NCI-H2029 treated with DMSO at 0.1 percent for 48 hours (cell line): Measurements from ENCODE around the gene C10orf67.
"Not testable (repeated sequence)": the region's sequence is repeated elsewhere in the genome, so short reads cannot be mapped to it uniquely, and the experiment has no call there.

Source experiments
- DNase-seq: peaks from one replicate; lab custom pipeline; 2025; lab: John Stamatoyannopoulos, UW

C10orf67 gene

GRCh38 chr10:23362069-23362830 lies 17.7 kb upstream of the C10orf67 start:
- no peak for DNase-seq

GRCh38 chr10:23361665-23362064 lies 17.1 kb upstream of the C10orf67 start:
- DNase-seq = no peak

GRCh38 chr10:23359692-23360380 lies 15.2 kb upstream of the C10orf67 start:
- DNase-seq = no peak

GRCh38 chr10:23358357-23358756 lies 13.8 kb upstream of the C10orf67 start:
- DNase-seq = no peak

GRCh38 chr10:23354630-23355279 lies 10.2 kb upstream of the C10orf67 start:
- no peak for DNase-seq

GRCh38 chr10:23351926-23352519 lies 7.4 kb upstream of the C10orf67 start:
- DNase-seq = no peak

GRCh38 chr10:23350706-23351105 lies 6.1 kb upstream of the C10orf67 start:
- DNase-seq = not testable (repeated sequence)

- no peak for DNase-seq
These were observed 1.3 kb upstream of the C10orf67 start for GRCh38 chr10:23345861-23346260.

- DNase-seq = no peak
These were observed 881 bp downstream of the C10orf67 start for GRCh38 chr10:23343591-23344240.

- DNase-seq = no peak
These were observed 2.2 kb downstream of the C10orf67 start for GRCh38 chr10:23342213-23342884.

- DNase-seq = no peak
These were observed 3.6 kb downstream of the C10orf67 start for GRCh38 chr10:23341004-23341403.

GRCh38 chr10:23340354-23340753 lies 4.2 kb downstream of the C10orf67 start:
- no peak for DNase-seq

- no peak for DNase-seq
These were observed 5.7 kb downstream of the C10orf67 start for GRCh38 chr10:23338886-23339285.

- no peak for DNase-seq
These were observed 6.3 kb downstream of the C10orf67 start for GRCh38 chr10:23338155-23338828.

- DNase-seq = no peak
These were observed 7.0 kb downstream of the C10orf67 start for GRCh38 chr10:23337616-23338015.

- DNase-seq = no peak
These were observed 12.9 kb downstream of the C10orf67 start for GRCh38 chr10:23331567-23332301.

- DNase-seq = no peak
These were observed 13.6 kb downstream of the C10orf67 start for GRCh38 chr10:23330948-23331347.

GRCh38 chr10:23326544-23327307 lies 17.9 kb downstream of the C10orf67 start:
- no peak for DNase-seq

- no peak for DNase-seq
These were observed 19.5 kb downstream of the C10orf67 start for GRCh38 chr10:23325132-23325531.
